ENCODE measurements around the gene PRUNE2.

- no peak for TF ChIP-seq POLR2AphosphoS5 (IDR thresholded peaks at IDR 0.05)
- TF ChIP-seq CTCF (IDR thresholded peaks at IDR 0.05) = no peak
- no peak for TF ChIP-seq POLR2A (IDR thresholded peaks at IDR 0.05)
- no peak for TF ChIP-seq EP300 (IDR thresholded peaks at IDR 0.05)
Measured at GRCh38 chr9:76729116-76729515, 176.8 kb downstream of the PRUNE2 start.

Measured in upper lobe of left lung (tissue), 4 donors.